ENCODE results near the gene TRIM31.

The TRIM31 gene

DNA sequence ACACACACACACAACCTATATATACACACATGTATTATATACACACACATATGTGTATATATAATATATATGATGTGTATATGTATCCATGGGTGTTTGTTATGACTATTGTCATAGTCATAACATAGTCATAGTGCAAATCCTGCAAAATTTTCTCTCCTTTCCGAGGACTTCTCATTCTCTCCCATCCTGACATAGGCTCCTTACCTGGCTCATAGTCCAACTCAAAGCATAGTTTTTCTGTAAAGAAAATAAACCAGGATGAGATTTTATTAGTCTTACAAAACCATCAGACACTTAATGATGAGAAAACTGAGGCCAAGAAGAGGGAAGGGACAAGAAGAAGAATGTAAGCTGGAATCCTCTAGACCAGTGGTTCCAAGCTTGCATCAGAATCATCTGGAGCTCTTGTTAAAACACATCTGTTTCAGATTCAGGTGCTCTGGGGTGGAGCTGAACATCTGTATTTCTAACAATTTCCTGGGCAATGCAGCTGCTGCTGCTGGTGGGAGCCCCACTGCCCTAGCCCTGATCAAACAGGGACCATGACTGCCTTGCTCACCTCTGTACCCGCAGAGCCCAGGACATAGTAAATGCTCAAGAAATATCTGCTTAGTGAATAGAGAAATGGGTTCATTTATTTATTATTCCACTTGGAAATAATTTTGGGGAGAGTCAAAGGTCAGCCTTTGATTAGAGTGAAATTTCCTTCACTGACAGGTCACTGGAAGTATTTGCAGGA, 42.8 kb upstream of the TRIM31 start:
- no CpG with 5 or more reads among the region's 2 CpGs for WGBS (ENCODE audit: insufficient coverage, insufficient read length)
- H3K27ac ChIP-seq (ENCODE audit: low read length): no peak overlapping the region

DNA sequence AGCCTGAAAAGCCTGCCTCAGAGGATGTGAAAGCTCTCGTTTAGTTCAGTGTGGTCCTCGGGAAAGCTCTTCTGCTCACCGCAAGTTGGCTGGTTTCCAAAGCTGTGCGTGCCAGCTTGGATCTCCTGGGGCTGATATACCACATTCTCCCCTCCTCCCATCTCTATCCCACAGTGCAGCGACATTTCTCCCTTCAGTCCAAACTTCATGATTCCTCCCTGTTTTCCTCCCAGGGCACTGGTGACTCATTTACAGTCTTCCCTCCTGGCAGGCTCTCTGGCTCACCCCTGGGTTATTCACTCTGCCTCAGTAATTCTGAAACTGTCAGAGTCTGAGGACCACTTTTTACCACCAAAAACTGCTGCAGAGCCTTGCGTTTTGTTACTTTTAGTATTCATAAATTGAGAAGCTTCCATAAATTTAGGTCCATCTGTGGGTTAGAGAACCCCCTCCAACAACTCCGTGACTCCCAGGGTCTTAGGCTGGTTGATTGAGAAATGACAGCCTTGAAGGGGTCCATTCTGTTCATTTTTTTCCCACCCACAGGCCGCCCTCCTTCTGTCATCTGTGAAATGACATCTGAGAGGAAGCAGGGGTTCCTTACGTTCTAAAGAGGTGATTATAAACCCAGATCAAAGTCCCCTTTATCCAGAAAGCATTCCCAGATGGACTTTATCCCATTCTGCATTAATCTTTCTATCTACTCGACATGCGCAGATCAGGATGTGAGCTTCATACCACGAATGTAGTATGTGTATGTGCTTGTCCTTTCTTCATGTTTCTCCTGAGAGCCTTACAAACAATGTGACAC, 42.0 kb upstream of the TRIM31 start:
- WGBS (ENCODE audit: insufficient coverage, insufficient read length): no CpG with 5 or more reads among the region's 12 CpGs

More for the DNA sequence above, 42.8 kb upstream of the TRIM31 start:
- Histone ChIP-seq H3K9me3 (ENCODE audit: control insufficient read depth, insufficient read depth, low read length) (no peaks in the 10 kb centered on the region), H3K36me3 (ENCODE audit: control insufficient read depth, insufficient read depth, low read length) (no peaks in the 10 kb centered on the region), H3K27me3 (ENCODE audit: control insufficient read depth, insufficient read depth, low read length) (no peaks in the 10 kb centered on the region), H3K4me1 (ENCODE audit: control insufficient read depth, insufficient read depth, low read length) (no peaks in the 10 kb centered on the region), H3K4me3 (ENCODE audit: low read length) (no peak overlapping the region)
- DNase-seq (ENCODE audit: low read depth, low spot score): no peak

DNA sequence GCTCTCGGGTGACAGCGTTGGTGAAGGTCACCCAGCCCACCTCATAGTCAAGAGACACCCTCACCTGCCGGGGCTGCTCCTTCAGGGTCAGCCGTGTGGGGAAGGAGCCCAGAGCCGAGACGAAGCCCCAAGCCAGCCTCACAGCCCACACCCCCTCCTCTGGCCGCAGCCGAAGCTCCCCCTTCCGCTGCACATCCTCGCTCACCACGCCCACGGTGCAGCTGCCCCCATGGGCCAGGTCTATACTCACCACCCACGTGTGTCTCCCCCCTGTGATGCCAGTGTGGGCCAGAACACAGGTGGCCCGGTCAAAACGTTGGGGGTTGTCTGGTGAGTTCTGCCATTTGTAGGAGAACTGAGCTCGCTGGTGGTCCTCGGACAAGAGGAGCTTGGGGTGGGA, 41.2 kb upstream of the TRIM31 start:
- no peaks in the 10 kb centered on the region for H3K27me3 ChIP-seq (ENCODE audit: control insufficient read depth, insufficient read depth, low read length)
- no peak for DNase-seq (ENCODE audit: low read depth, low spot score)
- H3K4me3 ChIP-seq (ENCODE audit: low read length): no peak overlapping the region
- no peaks in the 10 kb centered on the region for H3K36me3 ChIP-seq (ENCODE audit: control insufficient read depth, insufficient read depth, low read length)
- no CpG with 5 or more reads among the region's 17 CpGs for WGBS (ENCODE audit: insufficient coverage, insufficient read length)
- no peaks in the 10 kb centered on the region for H3K4me1 ChIP-seq (ENCODE audit: control insufficient read depth, insufficient read depth, low read length)
- H3K9me3 ChIP-seq (ENCODE audit: control insufficient read depth, insufficient read depth, low read length): no peaks in the 10 kb centered on the region
- no peak overlapping the region for H3K27ac ChIP-seq (ENCODE audit: low read length)

More for the DNA sequence above, 42.0 kb upstream of the TRIM31 start:
- no peaks in the 10 kb centered on the region for H3K36me3 ChIP-seq (ENCODE audit: control insufficient read depth, insufficient read depth, low read length)
- no peaks in the 10 kb centered on the region for H3K27me3 ChIP-seq (ENCODE audit: control insufficient read depth, insufficient read depth, low read length)
- DNase-seq (ENCODE audit: low read depth, low spot score): no peak
- no peak overlapping the region for H3K4me3 ChIP-seq (ENCODE audit: low read length)
- H3K4me1 ChIP-seq (ENCODE audit: control insufficient read depth, insufficient read depth, low read length): no peaks in the 10 kb centered on the region
- no peaks in the 10 kb centered on the region for H3K9me3 ChIP-seq (ENCODE audit: control insufficient read depth, insufficient read depth, low read length)
- no peak overlapping the region for H3K27ac ChIP-seq (ENCODE audit: low read length)

DNA sequence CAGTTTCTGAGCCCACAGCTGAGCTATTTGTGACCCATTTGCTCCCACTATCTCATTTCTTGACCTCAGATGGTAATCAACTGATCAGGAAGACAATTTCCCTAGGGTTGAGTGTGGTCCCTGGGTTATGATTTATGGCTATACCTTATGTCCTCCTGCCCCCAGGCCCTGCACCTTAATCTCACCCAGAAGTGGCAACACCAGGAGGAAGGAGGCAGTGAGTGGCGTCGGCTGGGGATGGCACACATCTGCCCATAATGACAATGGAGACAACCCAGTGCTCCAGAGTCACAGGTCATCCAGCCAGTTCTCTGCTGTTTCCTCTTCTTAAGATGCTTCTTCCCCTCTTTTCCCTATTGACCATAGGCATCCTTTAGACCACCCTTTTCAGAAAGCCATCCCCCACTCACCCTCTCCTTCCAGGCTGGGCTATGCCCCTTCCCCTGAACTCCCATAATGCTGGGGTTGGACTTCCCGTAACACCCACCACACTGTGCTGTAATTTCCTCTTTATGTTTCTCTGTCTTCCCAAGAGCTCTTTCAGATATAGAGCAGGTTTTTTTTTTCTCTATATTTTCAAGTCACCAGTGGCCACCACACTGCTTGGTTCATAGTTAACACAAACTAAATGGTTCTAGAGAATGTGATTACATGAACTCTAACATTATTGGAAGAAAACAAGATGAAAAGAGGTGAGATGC, 40.2 kb upstream of the TRIM31 start:
- DNase-seq (ENCODE audit: low read depth, low spot score): no peak
- no CpG with 5 or more reads among the region's 3 CpGs for whole genome bisulfite sequencing (ENCODE audit: insufficient coverage, insufficient read length)

DNA sequence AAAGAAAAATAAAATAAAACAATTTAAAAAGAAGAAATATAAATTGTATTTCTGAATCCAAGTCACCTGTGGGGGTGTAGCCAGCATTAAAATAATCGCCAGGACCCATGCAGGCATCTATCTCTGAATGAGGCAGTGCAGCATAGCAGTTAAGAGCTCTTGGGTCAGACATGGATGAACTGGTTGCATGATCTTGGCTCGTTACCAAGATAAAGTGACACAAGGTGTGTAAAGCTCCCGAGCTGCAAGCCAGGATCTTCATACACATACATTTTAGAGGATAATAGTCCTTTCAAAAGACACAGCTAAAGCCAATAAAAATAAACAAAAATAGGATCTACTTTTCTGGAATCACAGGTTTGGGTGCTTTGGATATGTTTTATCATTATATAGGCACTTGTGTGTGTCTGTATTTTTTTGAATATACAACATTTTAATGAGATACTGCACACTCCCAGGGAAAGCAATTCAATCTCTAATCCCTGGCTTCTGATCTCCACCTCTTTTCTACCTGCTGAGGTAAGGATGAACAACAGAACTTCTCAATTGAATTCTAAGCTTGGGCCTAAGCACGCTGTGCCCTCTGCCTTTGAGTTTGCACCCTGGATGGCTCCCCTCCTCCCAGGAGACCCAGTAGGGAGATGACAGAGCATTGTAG, 39.3 kb upstream of the TRIM31 start:
- H3K9me3 ChIP-seq (ENCODE audit: control insufficient read depth, insufficient read depth, low read length): no peaks in the 10 kb centered on the region
- H3K4me1 ChIP-seq (ENCODE audit: control insufficient read depth, insufficient read depth, low read length): no peaks in the 10 kb centered on the region
- no peak overlapping the region for H3K4me3 ChIP-seq (ENCODE audit: low read length)
- no peak overlapping the region for H3K27ac ChIP-seq (ENCODE audit: low read length)
- H3K27me3 ChIP-seq (ENCODE audit: control insufficient read depth, insufficient read depth, low read length): no peaks in the 10 kb centered on the region
- no peak for DNase-seq (ENCODE audit: low read depth, low spot score)
- H3K36me3 ChIP-seq (ENCODE audit: control insufficient read depth, insufficient read depth, low read length): no peaks in the 10 kb centered on the region
- WGBS (ENCODE audit: insufficient coverage, insufficient read length): no CpG with 5 or more reads among the region's 4 CpGs

More for the DNA sequence above, 40.2 kb upstream of the TRIM31 start:
- no peaks in the 10 kb centered on the region for H3K9me3 ChIP-seq (ENCODE audit: control insufficient read depth, insufficient read depth, low read length)
- H3K27me3 ChIP-seq (ENCODE audit: control insufficient read depth, insufficient read depth, low read length): no peaks in the 10 kb centered on the region
- no peak overlapping the region for H3K27ac ChIP-seq (ENCODE audit: low read length)
- no peak overlapping the region for H3K4me3 ChIP-seq (ENCODE audit: low read length)
- no peaks in the 10 kb centered on the region for H3K36me3 ChIP-seq (ENCODE audit: control insufficient read depth, insufficient read depth, low read length)
- no peaks in the 10 kb centered on the region for H3K4me1 ChIP-seq (ENCODE audit: control insufficient read depth, insufficient read depth, low read length)

DNA sequence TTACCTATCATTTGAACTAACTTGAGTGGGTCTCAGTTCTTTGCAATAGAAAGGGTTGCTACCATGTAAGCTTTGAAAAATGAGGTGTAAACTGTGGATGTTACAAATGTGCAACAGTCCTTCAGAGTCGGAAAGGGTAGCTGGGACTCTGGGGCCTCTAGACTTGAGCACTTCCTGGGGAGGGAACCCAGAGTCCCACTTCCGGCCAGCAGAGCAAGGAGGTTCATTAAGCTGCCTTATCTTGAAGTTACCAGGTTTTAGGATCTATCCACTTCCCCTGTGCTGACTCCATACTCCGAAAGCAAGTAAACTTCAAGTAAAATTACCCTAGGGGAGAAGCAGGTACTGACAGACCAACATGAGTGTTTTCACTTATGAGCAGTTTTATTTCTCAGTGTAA, 38.7 kb upstream of the TRIM31 start:
- no peaks in the 10 kb centered on the region for H3K9me3 ChIP-seq (ENCODE audit: control insufficient read depth, insufficient read depth, low read length)
- no peaks in the 10 kb centered on the region for H3K27me3 ChIP-seq (ENCODE audit: control insufficient read depth, insufficient read depth, low read length)
- DNase-seq (ENCODE audit: low read depth, low spot score): no peak
- no peaks in the 10 kb centered on the region for H3K4me1 ChIP-seq (ENCODE audit: control insufficient read depth, insufficient read depth, low read length)
- H3K4me3 ChIP-seq (ENCODE audit: low read length): no peak overlapping the region
- no peaks in the 10 kb centered on the region for H3K36me3 ChIP-seq (ENCODE audit: control insufficient read depth, insufficient read depth, low read length)
- no peak overlapping the region for H3K27ac ChIP-seq (ENCODE audit: low read length)
- no CpG with 5 or more reads among the region's 3 CpGs for WGBS (ENCODE audit: insufficient coverage, insufficient read length)

DNA sequence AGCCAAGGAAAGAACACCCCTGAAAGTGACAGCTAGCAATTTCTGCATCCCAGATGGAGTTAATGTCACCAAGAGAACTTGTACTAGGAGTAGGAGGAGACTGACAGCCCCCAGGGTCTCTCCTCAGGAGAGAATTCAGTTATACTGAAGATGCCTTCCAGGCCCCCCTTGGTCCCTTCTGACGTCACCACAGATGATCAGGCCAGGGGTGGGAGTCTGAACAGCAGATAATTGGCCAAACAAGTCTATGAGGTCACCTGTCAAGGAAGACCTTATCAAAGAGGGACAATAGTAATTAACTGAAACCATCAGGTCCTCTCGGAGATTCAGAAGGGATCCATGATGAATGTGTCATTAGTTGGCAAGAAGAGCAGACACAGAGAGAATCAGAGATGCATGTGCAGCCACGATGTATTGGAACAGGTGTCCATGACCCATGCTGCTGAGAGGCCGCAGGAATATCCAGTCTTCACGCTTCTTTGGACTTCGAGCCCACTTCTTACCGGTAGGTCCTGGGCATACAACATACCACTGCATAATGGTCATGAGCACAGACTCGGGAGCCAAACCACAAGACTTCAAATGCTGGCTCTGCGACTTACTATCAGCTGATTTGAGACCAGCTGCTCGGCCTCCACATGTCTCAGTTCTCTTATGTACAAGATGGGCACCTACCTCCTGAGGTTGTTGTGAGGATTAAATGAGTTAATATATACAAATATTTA, 37.9 kb upstream of the TRIM31 start:
- no peaks in the 10 kb centered on the region for H3K27me3 ChIP-seq (ENCODE audit: control insufficient read depth, insufficient read depth, low read length)
- 0 out of 2 replicates have a peak, but pooled peaks cover 2% of the 10 kb centered on the region for H3K4me1 ChIP-seq (ENCODE audit: control insufficient read depth, insufficient read depth, low read length)
- no CpG with 5 or more reads among the region's 10 CpGs for WGBS (ENCODE audit: insufficient coverage, insufficient read length)
- H3K9me3 ChIP-seq (ENCODE audit: control insufficient read depth, insufficient read depth, low read length): no peaks in the 10 kb centered on the region
- no peak for DNase-seq (ENCODE audit: low read depth, low spot score)
- H3K36me3 ChIP-seq (ENCODE audit: control insufficient read depth, insufficient read depth, low read length): no peaks in the 10 kb centered on the region
- no peak overlapping the region for H3K4me3 ChIP-seq (ENCODE audit: low read length)
- no peak overlapping the region for H3K27ac ChIP-seq (ENCODE audit: low read length)

DNA sequence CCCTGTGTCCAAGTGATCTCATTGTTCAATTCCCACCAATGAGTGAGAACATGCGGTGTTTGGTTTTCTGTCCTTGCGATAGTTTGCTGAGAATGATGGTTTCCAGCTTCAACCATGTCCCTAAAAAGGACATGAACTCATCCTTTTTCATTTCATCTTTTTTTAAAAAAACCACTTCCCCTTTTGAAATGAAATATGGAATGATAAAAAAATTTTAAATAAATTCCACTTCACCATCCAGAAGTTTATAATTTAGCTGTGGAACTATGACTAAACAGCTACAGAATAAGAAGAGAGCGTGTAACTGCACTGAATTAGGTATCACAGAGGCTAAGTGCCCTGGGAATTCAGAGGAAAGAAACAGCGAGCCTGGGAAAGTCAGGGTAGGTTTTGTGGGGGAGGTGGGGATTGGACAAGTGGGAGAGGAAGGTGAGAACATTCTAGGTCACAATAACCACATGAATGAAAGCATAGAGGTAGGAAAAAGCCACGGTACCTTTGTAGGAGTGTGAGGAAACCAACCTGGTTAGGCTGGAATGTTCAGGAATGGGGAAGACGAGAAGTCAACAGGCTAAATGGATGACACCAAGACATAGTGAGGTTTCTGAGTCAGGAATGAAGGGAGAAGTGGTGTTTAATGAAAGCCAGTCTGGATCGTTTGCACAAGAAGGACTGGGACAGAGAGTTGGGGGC, 37.1 kb upstream of the TRIM31 start:
- H3K9me3 ChIP-seq (ENCODE audit: control insufficient read depth, insufficient read depth, low read length): no peaks in the 10 kb centered on the region
- H3K27ac ChIP-seq (ENCODE audit: low read length): no peak overlapping the region
- DNase-seq (ENCODE audit: low read depth, low spot score): no peak
- no CpG with 5 or more reads among the region's 7 CpGs for WGBS (ENCODE audit: insufficient coverage, insufficient read length)
- no peak overlapping the region for H3K4me3 ChIP-seq (ENCODE audit: low read length)
- H3K36me3 ChIP-seq (ENCODE audit: control insufficient read depth, insufficient read depth, low read length): no peaks in the 10 kb centered on the region
- no peaks in the 10 kb centered on the region for H3K27me3 ChIP-seq (ENCODE audit: control insufficient read depth, insufficient read depth, low read length)
- H3K4me1 ChIP-seq (ENCODE audit: control insufficient read depth, insufficient read depth, low read length): 0 out of 2 replicates have a peak, but pooled peaks cover 2% of the 10 kb centered on the region

DNA sequence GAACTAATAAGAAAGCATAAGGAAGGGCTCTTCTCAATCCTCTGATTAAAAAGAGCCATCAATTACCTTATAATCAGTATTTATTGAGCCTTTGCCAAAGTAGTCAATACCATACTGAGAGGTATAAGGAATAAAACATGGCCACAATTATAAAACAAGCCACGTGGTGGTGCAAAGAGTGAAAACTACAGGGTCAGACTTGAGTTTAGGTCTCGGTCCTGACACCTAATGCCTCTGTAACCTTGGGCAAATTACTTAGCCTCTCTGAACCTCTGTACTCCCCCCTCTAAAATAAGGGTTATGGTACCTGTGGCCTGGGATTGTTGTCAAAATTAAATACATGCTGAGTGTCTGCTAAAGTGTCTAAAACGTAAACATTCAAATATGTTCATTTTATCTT, 36.3 kb upstream of the TRIM31 start:
- no peaks in the 10 kb centered on the region for H3K36me3 ChIP-seq (ENCODE audit: control insufficient read depth, insufficient read depth, low read length)
- no peak for DNase-seq (ENCODE audit: low read depth, low spot score)
- H3K4me1 ChIP-seq (ENCODE audit: control insufficient read depth, insufficient read depth, low read length): 0 out of 2 replicates have a peak, but pooled peaks cover 2% of the 10 kb centered on the region
- no peak overlapping the region for H3K27ac ChIP-seq (ENCODE audit: low read length)
- no peaks in the 10 kb centered on the region for H3K9me3 ChIP-seq (ENCODE audit: control insufficient read depth, insufficient read depth, low read length)
- H3K27me3 ChIP-seq (ENCODE audit: control insufficient read depth, insufficient read depth, low read length): no peaks in the 10 kb centered on the region
- no CpG with 5 or more reads among the region's 3 CpGs for WGBS (ENCODE audit: insufficient coverage, insufficient read length)
- no peak overlapping the region for H3K4me3 ChIP-seq (ENCODE audit: low read length)

Data from iPS DF 6.9 (cell line).